Ramos (cell line): ENCODE measurements around the gene KIF2C.
"Not testable (repeated sequence)": the region's sequence is repeated elsewhere in the genome, so short reads cannot be mapped to it uniquely, and the experiment has no call there.

ENCODE experiments used
- in situ Hi-C: fragments of 300-500 bp; cut with MboI; formaldehyde crosslinking; loops from one replicate; pipeline ENCODE4 v1.14.3; 2022; ENCODE audit warnings: low sequenced_read_pairs; ENCODE audit not compliant: unreplicated experiment

KIF2C gene

DNA sequence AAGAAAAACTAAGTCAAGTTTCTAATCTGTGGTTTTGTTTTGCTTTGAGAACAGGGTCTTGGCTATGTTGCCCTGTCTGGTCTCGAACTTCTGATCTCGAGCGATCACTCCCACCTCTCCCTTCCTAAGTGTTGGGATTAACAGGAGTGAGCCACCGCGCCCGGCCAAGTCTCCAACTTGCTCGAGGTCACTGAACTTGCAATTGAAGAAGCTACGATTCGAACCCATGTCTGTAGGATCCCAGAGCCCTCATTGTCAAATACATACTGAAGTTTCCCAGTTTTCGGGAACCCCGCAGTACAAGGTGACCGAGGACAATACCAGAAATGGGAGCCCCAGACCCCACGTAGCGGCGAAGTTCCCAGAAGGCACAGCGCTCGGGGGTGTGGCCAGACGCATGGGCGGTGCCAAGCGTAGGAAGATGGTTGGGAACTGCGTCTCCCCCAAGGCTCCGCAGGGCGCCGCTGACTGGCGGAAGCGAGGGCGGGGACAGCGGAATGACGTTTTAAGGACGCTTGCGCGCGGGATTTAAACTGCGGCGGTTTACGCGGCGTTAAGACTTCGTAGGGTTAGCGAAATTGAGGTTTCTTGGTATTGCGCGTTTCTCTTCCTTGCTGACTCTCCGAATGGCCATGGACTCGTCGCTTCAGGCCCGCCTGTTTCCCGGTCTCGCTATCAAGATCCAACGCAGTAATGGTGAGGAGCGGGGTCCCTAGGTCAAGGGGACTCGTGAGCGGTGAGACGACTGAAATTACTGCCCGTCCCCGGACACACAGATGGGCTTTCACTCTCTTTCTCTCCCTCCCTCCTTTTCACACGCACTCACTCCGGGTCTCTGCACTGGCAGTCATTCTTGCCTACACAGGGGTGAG is at the start of gene KIF2C:
Gene KIF2C, plus strand, starts transcription at position 531 of the 872 bp plus-strand sequence. Its CDS starts 96 bp downstream, at position 627.
- in situ Hi-C loops: no loop called here

DNA sequence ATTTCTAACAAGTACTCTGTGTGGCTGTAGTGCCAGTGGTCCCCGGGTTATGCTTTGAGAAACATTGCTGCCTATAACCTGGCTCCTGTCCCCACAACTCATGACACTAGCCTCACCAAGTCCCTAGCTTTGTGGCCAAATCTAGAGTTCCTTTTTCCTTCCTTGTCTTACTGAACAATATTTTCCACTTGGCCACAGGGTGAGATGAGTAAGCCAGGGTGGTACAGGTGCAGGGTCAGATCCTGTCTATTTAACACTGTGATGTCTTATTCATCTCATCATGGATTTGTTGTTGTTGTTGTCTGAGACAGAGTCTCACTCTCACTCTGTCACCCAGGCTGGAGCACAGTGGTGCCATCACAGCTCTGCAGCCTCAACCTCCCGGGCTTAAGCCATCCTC is 46.5 kb upstream of the KIF2C start:
- in situ Hi-C loops: no loop called here

DNA sequence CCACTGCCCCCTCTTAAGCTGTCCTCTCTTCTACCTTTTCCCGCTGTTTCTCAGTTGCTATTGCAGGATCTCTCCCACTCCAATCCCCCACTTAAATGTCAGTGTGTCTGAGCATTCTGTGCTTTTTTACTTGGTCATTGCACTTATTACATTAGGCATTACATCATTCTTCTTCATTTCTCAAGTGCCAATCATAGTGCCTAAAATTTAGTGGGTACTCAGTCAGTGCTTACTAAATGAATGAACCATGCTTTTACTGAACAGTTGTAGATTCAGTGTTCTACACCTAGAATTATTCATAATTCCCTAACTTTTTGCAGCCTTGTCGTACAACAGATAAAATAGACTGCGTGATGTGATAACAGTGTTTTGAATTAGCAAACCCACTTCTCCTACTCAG is 45.7 kb upstream of the KIF2C start:
- in situ Hi-C loops: no loop called here

DNA sequence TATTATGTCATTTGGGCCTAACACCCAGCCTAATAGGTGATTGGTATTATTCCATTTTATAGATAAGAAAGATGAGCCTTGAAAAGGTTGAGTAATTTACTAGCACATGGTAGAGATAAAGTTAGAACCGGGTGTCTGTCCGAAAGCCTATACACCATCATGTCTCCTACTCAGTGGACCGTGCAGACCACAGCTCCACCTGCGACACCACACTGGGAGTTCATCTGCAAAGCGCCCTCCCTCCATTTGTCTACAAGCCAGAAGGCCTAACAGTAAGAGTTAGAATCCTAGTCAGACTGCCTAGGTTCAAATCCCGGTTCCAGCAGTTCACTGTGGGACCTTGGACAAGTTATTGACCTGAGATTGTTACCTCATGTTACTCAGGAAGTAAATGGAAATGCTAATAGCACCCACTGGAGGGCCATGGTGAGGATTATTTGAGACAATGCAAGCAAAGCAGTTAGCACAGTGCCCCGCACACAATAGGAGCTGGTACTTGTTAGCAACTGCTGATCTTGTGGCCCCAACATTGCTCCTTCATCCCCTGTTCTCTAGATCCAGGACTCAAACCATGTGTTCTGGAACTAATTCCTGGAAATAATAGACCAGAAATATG is 44.7 kb upstream of the KIF2C start:
- in situ Hi-C loops: no loop called here

DNA sequence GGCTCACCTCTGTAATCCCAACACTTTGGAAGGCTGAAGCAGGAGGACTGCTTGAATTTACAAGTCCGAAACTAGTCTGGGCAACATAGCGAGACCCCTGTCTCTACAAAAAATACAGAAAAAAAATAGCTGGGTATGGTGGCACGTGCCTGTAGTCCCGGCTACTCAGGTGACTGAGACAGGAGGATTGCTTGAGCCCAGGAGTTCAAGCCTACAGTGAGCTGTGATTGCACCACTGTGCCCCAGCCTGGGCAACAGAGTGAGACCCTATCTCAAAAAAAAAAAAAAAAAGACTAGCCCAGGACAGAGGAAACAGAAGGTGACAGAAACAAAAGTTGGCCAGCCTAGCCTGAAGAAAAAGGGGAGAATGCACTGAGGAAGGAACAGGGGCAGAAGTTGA is 44.0 kb upstream of the KIF2C start:
- in situ Hi-C loops: no loop called here

DNA sequence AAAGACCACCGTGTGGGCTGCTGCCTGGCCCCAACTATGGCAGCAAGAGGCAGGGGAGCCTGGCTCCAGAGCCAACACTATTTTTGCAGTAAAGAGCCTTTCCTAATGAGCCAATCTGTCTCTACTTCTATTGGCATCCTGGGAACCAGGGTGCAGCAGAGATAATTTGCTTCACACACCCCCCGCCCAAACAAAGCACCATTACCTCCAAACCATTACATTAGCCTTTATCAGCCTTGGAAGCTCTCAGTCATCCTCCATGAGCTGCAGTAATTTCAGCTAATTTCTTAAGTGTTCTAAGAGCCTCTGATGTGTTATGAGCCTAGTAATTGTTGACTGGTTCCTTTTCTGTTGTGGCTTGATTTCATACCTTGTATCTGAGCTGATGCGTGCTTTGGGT is 43.5 kb upstream of the KIF2C start:
- in situ Hi-C loops: no loop called here

DNA sequence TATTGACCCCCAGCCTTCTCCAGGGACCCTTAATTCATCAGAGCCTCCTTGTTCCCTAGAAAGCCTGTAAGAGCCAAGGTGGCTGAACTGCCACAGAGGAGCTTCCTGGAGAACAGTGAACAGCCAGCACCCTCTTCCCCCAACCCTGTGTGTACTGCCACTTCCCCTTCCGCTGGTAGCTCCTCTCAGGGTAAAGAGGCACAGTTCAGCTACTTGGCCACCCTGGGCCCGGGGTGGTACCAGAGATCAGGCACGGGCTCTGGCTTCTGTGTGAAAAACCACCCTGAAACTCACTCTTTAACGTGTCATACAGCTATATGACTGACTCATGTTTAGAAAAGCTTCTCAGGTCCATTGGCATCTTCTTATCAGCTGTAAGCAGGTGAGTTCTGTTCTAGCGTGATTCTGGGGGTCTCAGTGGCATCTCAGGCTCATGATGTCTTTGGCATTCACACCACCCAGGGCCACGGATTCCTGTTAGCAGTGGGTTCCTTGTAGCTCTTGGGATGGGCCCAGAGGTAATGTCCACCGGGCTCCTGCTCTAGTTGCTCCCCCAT is 42.8 kb upstream of the KIF2C start:
- in situ Hi-C loops: no loop called here

DNA sequence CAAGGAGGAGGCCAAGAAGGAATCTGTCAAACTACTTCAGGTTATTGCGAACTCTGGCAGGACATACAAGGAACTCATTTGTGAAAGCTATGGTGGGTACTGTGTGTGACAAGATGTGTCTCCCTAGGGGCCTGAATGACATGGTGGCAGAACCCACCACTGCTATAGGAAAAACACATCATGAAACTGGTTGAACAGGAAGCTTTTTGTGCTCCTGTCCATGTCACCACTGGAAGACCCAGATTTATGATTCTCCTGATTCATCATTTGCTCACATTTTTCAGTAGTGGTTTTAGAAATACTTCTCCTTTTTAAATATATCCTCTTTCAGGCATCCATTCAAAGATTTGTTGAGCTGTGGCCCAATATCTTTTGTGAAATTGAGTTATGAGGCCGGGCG is 41.5 kb upstream of the KIF2C start:
- in situ Hi-C loops: no loop called here

DNA sequence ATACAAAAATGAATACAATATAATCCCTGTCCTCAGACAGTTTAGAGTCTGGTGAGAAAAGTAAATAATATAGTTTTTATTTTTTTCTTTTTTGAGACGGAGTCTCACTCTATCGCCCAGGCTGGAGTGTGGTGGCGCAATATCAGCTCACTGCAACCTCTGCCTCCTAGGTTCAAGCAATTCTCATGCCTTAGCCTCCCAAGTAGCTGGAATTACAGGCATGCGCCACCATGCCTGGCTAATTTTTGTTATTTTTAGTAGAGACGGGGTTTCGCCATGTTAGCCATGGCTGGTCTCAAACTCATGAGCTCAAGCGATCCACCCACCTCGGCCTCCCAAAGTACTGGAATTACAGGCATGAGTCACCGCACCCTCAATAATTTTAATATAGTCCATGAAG is 40.3 kb upstream of the KIF2C start:
- in situ Hi-C loops: not testable (repeated sequence)

DNA sequence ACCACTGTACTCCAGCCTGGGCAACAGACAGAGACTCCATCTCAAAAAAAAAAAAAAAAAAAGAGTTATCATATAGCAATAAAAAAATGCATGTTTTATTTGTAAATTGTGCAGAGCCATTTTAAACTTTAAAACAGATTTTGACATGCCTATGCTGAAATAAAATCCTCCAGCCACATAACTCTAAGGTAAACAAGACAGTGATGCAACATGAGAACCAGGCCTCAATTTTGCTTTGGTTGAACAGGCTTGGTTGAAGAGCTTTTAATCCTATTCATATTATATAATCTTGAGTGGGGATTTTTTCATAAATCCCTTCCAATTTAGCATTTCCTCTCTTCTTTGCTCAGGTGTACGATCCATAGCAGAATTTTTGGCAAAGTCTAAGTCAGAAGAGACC is 39.1 kb upstream of the KIF2C start:
- in situ Hi-C loops: no loop called here

DNA sequence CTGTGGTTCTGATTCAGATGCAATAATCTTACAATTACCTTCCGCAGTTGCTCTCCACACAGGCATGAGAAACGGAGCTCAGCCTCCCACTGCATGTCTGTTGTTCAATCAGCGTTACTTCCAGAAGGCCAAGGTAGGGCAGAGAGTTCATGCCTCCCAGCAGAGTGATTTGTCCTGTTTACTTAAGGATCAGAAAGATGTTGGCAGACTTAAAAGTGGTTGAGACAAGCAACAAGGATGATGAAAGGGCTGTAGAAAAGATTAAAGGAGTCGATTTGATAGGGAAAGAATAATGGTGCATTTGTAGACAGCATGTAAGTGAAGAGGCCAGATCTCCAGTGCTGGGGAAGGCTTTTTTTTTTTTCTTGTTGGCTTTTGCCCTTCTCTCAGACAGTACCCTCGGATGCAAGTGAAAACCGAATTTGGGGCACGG is 38.5 kb upstream of the KIF2C start:
- in situ Hi-C loops: no loop called here

DNA sequence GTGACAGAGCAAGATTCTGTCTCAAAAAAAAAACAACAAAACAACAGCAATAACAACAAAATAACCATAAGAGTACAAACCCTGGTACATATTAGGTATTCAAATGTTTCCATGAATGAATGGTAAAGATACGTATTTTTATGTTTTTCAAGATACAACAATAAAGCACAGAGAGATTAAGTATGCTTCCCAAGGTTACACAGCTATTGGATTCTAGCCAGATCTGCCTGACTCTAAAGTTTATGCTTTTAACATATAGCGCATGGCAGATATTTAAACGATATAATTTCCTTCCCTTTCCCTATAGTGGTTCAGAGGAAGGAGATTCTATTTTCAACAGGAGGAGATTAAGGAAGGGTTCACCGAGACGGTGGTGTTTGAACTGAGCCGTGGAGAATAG is 34.2 kb upstream of the KIF2C start:
- in situ Hi-C loops: no loop called here

DNA sequence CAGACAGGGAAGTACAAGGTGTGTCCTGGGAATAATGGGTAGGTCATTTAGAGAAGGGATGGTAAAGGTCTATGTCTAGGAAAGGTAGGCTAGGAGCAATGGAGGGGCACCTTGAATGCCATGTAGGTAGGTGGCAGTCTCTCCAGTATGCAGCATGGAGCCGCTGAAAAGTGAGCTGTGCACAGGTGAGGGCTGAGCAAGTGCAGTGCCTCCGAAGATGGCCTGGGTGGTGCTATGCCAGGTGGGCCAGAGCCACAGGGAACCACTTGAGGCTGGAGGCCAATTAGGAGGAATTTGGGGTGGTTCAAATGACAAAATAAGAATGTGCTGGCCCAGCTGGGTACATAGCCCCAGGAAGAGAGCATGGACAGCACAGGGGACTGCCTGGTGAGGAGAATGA is 33.7 kb upstream of the KIF2C start:
- in situ Hi-C loops: no loop called here

DNA sequence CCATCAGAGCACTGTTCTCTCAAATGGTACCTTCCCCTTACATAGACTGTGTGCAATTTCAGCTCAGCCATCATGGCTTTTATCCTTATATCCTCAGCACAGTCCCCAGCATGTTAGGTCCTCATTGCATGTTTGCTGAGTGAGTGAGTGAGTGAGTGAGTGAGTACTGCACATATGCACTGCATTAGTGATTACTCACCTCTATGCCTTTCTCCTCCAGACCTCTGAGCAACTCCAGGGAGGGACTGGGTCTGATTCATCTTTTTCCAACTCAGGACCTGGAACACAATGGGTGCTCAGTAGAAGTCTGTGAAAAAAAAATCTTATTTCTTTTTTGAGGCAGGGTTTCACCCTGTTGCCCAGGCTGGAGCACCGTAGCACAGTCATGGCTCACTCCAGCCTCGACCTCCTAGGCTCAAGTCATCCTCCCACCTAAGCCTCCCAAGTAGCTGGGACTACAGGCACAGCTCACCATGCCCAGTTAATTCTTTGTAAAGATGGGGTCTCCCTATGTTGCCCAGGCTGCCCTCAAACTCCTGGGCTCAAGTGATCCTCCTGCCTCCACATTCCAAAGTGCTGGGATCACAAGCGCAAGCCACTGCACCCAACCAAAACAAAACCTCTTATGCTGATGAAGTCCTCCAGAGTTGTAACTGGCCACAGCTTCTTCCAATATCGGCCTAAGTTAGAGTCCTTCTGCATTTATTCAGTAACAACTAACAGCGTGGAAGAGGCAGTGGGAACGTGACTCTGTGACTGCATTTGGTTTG is 32.3 kb upstream of the KIF2C start:
- in situ Hi-C loops: no loop called here

DNA sequence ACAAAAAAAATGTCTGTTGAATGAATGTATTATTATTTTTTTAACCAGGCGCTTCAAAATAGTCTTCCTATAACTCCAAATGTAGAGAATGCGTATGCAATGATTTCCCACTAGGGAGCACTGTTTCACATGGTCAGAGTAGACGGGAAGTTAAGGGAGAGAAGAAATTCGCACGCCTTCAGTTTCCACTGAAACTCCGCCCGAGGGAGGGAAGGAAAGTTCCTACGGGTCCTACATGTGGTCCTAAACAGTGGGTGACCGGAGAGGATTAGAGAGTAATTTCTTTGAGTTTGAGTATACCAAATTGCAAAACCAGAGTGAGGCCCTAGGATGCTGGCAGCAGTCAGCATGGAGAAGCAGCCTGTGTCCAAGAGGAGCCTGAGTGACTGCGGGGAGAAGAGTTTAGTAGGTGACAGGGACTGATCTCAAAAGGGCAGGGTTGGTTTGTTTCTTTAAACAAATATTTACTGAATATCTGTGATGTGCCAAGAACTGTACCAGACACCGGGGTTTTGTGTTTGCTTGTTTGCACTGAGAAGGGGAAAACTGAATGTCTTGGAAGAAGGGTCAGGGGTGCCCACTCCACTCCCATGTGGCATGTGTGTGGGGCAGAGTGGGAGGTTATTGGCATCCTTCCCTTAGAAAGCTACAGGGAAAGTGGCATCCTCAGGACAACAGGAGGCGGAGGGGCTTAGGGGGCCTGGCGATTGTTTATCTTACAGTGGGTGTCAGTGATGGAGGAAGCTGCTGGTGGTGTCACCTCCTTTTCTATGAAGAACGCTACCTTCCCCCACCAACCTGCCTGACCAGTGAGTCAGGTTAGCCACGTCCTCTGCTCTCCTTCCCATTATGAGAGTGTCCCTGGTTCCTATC is 31.4 kb upstream of the KIF2C start:
- in situ Hi-C loops: no loop called here

DNA sequence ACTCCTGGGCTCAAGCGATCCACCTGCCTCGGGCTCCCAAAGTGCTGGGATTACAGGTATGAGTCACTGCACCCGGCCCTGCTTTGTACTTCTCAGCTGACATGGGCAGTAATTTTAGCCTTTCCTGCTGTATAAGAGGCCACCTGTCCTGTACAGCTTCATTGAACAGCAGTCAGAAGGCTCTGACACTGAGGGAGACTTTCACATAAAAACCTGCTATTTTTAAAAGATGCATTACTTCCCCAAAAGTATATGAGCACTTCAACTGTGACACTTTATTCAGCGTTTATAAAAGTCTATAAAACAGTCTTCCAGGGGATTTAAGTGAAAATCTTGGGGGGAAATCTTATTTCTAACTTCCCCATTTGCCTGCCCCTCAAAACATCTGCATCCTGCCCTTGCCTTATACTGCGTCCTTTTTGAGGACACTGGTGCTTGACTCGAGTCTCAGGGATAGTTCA is 26.3 kb upstream of the KIF2C start:
- in situ Hi-C loops: loop anchor here (10.0 kb wide), 2 partner anchors 591 to 781 kb away; partner anchors contain the start of gene TESK2

DNA sequence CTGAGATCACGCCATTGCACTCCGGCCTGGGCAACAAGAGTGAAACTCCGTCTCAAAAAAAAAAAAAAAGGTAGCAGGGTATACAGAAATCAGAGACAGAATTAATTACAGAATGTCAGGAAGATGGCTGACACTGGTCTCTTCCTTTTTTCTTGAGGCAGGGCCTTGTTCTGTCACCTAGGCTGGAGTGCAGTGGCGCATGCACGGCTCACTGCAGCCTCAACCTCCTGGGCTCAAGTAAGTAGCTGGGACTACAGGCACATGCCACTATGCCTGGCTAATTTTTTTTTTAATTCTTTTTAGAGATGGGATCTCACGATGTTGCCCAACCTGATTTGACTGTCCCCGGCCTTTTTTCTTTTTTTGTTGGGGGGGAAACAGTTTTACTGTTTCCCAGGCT is 25.1 kb upstream of the KIF2C start:
- in situ Hi-C loops: loop anchor here (10.0 kb wide), 2 partner anchors 590 to 780 kb away; partner anchors contain the start of gene TESK2

DNA sequence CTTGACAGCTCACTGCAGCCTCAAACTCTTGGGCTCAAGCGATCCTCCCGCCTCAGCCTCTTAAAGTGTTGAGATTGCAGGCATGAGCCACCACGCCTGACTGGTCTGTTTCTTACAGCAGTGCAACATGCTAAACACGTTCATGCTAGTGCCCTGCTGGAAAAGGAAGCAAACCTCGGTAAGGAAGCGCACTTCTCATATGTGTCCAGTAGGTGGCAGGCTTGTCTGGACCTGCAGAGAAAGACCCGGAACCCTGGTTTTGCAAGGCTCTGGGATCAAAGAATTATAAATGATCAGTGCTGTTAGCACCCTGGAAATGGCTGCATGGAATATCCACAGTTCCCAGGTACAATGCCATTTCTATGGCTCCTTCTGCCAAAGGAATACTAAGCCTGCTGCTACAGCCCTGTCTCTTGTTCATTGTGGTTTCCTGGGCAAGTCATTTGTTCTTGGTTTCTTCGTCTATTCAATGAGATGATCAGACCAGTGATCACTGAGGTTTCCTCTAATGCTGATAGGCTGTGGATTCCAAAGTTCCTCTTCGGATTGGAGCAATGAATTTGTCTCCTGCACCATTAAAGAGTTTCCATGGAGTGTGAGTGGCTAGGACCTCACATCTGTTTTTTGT is 24.6 kb upstream of the KIF2C start:
- in situ Hi-C loops: loop anchor here (5.0 to 10.0 kb wide), 3 partner anchors 297 to 780 kb away; partner anchors contain the start of genes HECTD3, TESK2 and UROD

DNA sequence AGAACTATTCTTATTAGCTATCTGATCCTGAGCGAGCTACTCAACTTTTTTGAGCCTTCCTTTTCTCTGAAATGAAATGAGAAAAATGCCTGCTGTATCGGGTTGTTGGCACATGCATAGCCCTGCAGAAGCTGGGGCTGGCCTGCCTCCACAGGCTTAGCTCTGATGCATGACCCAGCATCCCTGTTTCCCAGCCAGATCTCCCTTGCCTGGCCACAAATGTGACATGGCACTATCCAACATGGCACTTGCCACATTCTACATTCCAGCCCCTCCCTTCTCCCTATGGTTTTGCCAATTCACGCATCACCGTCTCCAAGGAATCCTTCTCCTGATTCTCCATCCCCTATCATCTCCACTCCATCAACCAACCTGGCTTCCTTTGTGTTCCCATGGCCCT is 22.5 kb upstream of the KIF2C start:
- in situ Hi-C loops: loop anchor here (5.0 to 10.0 kb wide), 3 partner anchors 295 to 778 kb away; partner anchors contain the start of genes HECTD3, TESK2 and UROD
